Medulla oblongata (tissue), 1 donor: Measurements from ENCODE around the gene CCP110.

Experiments
- DNase-seq: peaks from one replicate; pipeline ENCODE4 v3.0.0-alpha.2; 2015; ENCODE audit errors: extremely low spot score

CCP110 gene

GRCh38 chr16:19599968-19600716 is 76.4 kb downstream of the CCP110 start:
- DNase-seq: no peak

- peak; percentile 85 for DNase-seq
Observed at GRCh38 chr16:19601083-19601976, 77.6 kb downstream of the CCP110 start.
